HG03342 (cell line): Measurements from ENCODE around the gene NKTR.
A peak's percentile ranks its signal among the peaks of the same experiment; 100 is the strongest.
"Not testable (repeated sequence)": the region's sequence is repeated elsewhere in the genome, so short reads cannot be mapped to it uniquely, and the experiment has no call there.

Experiments used
- ATAC-seq: cut with Tn5 transposase; IDR thresholded peaks from one replicate; pipeline ENCODE4 v1.9.1; 2021; ENCODE audit warnings: mild to moderate bottlenecking, moderate library complexity; ENCODE audit not compliant: unreplicated experiment

Gene NKTR

GRCh38 chr3:42600111-42600957 lies at the start of gene NKTR:
TSS of gene NKTR (plus strand) at chr3:42600686. CDS start at chr3:42601007, 321 bp downstream.
- ATAC-seq, result peak; percentile 85

GRCh38 chr3:42552830-42553229 lies 47.7 kb upstream of the NKTR start:
- no peak for ATAC-seq

GRCh38 chr3:42556089-42556632 lies 44.3 kb upstream of the NKTR start:
- peak; percentile 84 for ATAC-seq

- ATAC-seq, result not testable (repeated sequence)
Measured at GRCh38 chr3:42556817-42557216, 43.7 kb upstream of the NKTR start.

- ATAC-seq, result no peak
Measured at GRCh38 chr3:42557854-42558253, 42.6 kb upstream of the NKTR start.

- no peak for ATAC-seq
Measured at GRCh38 chr3:42562047-42562907, 38.2 kb upstream of the NKTR start.

- no peak for ATAC-seq
Measured at GRCh38 chr3:42569593-42570142, 30.8 kb upstream of the NKTR start.

- no peak for ATAC-seq
Measured at GRCh38 chr3:42572278-42572677, 28.2 kb upstream of the NKTR start.

- no peak for ATAC-seq
Measured at GRCh38 chr3:42575137-42575741, 25.2 kb upstream of the NKTR start.

- no peak for ATAC-seq
Measured at GRCh38 chr3:42578054-42578453, 22.4 kb upstream of the NKTR start.

GRCh38 chr3:42579346-42579745 lies 21.1 kb upstream of the NKTR start:
- not testable (repeated sequence) for ATAC-seq

- no peak for ATAC-seq
Measured at GRCh38 chr3:42581400-42581708, 19.1 kb upstream of the NKTR start.

- ATAC-seq, result peak; percentile 91
Measured at GRCh38 chr3:42581709-42582473, 18.6 kb upstream of the NKTR start, which contains the start of gene SEC22C. TSS of gene SEC22C (minus strand) at chr3:42581967. CDS start at chr3:42569046, 12,921 bp downstream.

GRCh38 chr3:42582474-42583070 lies 17.9 kb upstream of the NKTR start:
- ATAC-seq, result no peak

- ATAC-seq, result no peak
Measured at GRCh38 chr3:42588625-42589024, 11.9 kb upstream of the NKTR start.

GRCh38 chr3:42589382-42590109 lies 10.9 kb upstream of the NKTR start:
- no peak for ATAC-seq

- no peak for ATAC-seq
Measured at GRCh38 chr3:42590989-42591756, 9.3 kb upstream of the NKTR start.

GRCh38 chr3:42591811-42592210 lies 8.7 kb upstream of the NKTR start:
- ATAC-seq, result no peak
